K562 (cell line): ENCODE results near the gene MTA2. TPM values are rescaled to one million over a fixed set of nuclear protein-coding genes. Genes with fewer than 3 reads are reported as not detected.

ENCODE experiments used
- ATF1 ChIP-seq, 2 experiments: fragments of 450-650 bp in 1 of 2; IDR thresholded peaks; 2 replicates each; pipeline ENCODE4 v1.6.1; 2016; ENCODE audit warnings: missing compliant biosample characterization in 1 of 2, missing genetic modification characterization in 1 of 2
- CEBPB ChIP-seq: fragments of 450-650 bp; IDR thresholded peaks from 2 replicates; pipeline ENCODE4 v1.6.1; 2016; ENCODE audit warnings: missing genetic modification characterization, missing compliant biosample characterization
- CREB5 ChIP-seq: fragments of 250-450 bp; sonication (Bioruptor Pico); IDR thresholded peaks from 2 replicates; pipeline ENCODE4 v1.5.0; 2020; ENCODE audit warnings: mild to moderate bottlenecking
- DIDO1 ChIP-seq: fragments of 450-650 bp; IDR thresholded peaks from 2 replicates; pipeline ENCODE4 v1.6.1; 2016; ENCODE audit warnings: low read depth, missing biosample characterization, missing genetic modification characterization
- DMBX1 ChIP-seq: fragments of 250-450 bp; sonication (Bioruptor Pico); IDR thresholded peaks from 2 replicates; pipeline ENCODE4 v1.8.0; 2022; ENCODE audit warnings: inconsistent platforms, mild to moderate bottlenecking, moderate library complexity, borderline replicate concordance
- E2F4 ChIP-seq: sonication (generic); formaldehyde crosslinking; IDR thresholded peaks from 2 replicates; pipeline ENCODE4 v1.8.0; 2022; ENCODE audit warnings: mild to moderate bottlenecking, low read depth, missing genetic modification reagents
- E2F5 ChIP-seq: sonication (generic); formaldehyde crosslinking; IDR thresholded peaks from 2 replicates; pipeline ENCODE4 v1.8.0; 2022; ENCODE audit warnings: mild to moderate bottlenecking, missing genetic modification reagents
- ELF2 ChIP-seq: fragments of 250-450 bp; sonication (Bioruptor Pico); IDR thresholded peaks from 2 replicates; pipeline ENCODE4 v1.5.0; 2021; ENCODE audit warnings: mild to moderate bottlenecking
- EZH2 ChIP-seq: IDR thresholded peaks from 2 replicates; pipeline ENCODE4 v1.6.1; 2012; ENCODE audit warnings: low read depth, mild to moderate bottlenecking, inconsistent platforms, low read length, borderline replicate concordance
- GMEB1 ChIP-seq: fragments of 250-450 bp; sonication (Bioruptor Pico); IDR thresholded peaks from 2 replicates; pipeline ENCODE4 v1.4.0; 2020; ENCODE audit warnings: mild to moderate bottlenecking
- GTF2A2 ChIP-seq: IDR thresholded peaks from 2 replicates; pipeline ENCODE4 v1.6.1; 2016; ENCODE audit warnings: mild to moderate bottlenecking, missing genetic modification characterization, missing compliant biosample characterization
- HOMEZ ChIP-seq: fragments of 250-450 bp; sonication (Bioruptor Pico); IDR thresholded peaks from 2 replicates; pipeline ENCODE4 v1.4.0; 2020; ENCODE audit warnings: mild to moderate bottlenecking, moderate library complexity
- MTA3 ChIP-seq: fragments of 450-650 bp; formaldehyde crosslinking; IDR thresholded peaks from 2 replicates; pipeline ENCODE4 v1.6.1; 2017; ENCODE audit warnings: mild to moderate bottlenecking, borderline replicate concordance
- NR2C1 ChIP-seq, 2 experiments: fragments of 450-650 bp; IDR thresholded peaks; 2 replicates each; pipeline ENCODE4 v1.6.1; 2017; ENCODE audit warnings: mild to moderate bottlenecking in 2 of 2, antibody characterized with exemption in 1 of 2, inconsistent platforms in 1 of 2, missing compliant biosample characterization in 1 of 2, missing genetic modification characterization in 1 of 2
- PHF21A ChIP-seq: fragments of 450-650 bp; IDR thresholded peaks from 2 replicates; pipeline ENCODE4 v1.6.1; 2017; ENCODE audit warnings: low read depth, borderline replicate concordance
- RBFOX2 ChIP-seq: fragments of 200-400 bp; formaldehyde crosslinking; IDR thresholded peaks from 2 replicates; pipeline ENCODE4 v1.6.1; 2017; ENCODE audit warnings: low read depth, mild to moderate bottlenecking, low read length, moderate library complexity
- RBM39 ChIP-seq: fragments of 200-400 bp; formaldehyde crosslinking; optimal IDR thresholded peaks from 2 replicates; pipeline ENCODE3; 2018; ENCODE audit warnings: low read depth, low read length
- TAF7 ChIP-seq: fragments of 450-650 bp; IDR thresholded peaks from 2 replicates; pipeline ENCODE4 v1.6.1; 2016; ENCODE audit warnings: missing genetic modification characterization, missing compliant biosample characterization
- TAF9B ChIP-seq: fragments of 450-650 bp; IDR thresholded peaks from 2 replicates; pipeline ENCODE4 v1.6.1; 2018; ENCODE audit warnings: mild to moderate bottlenecking; ENCODE audit not compliant: partially characterized antibody
- ZBTB7A ChIP-seq: IDR thresholded peaks from 2 replicates; pipeline ENCODE4 v1.6.1; 2011; ENCODE audit warnings: low read depth, mild to moderate bottlenecking, low read length, moderate library complexity, borderline replicate concordance; ENCODE audit not compliant: control insufficient read depth
- ZNF134 ChIP-seq: fragments of 250-450 bp; sonication (Bioruptor Pico); conservative IDR thresholded peaks from 2 replicates; pipeline ENCODE4 v1.4.0; 2020
- ZNF408 ChIP-seq: fragments of 250-450 bp; sonication (Bioruptor Pico); IDR thresholded peaks from 2 replicates; pipeline ENCODE4 v1.4.0; 2020; ENCODE audit warnings: low read depth, mild to moderate bottlenecking, moderate library complexity
- polyA plus RNA-seq, 8 experiments: library from polyadenylated mRNA; depleted of rRNA in 4 of 8; stranded (reverse) in 5 of 8; unstranded in 3 of 8; fragments of >200 nt; fragmentation: Nextera tagmentation in 2 of 8; fragmentation: Illumina TruSeq in 1 of 8; extraction: Ambion mirVana in 2 of 8; extraction: Trizol in 1 of 8; gene quantifications; 2 replicates each; pipeline versions ENCODE4 v1.2.1 to v1.2.3, GENCODE V29; 2011 to 2014; ENCODE audit warnings: inconsistent platforms in 1 of 8, missing spikeins in 1 of 8
- total RNA-seq, 7 experiments: library from RNA; depleted of rRNA in 6 of 7; stranded (reverse); fragments of >200 nt in 6 of 7; fragmentation: Illumina TruSeq in 2 of 7; extraction: Trizol in 2 of 7; gene quantifications; 2 replicates each; pipeline versions ENCODE4 v1.2.1 to v1.2.3, GENCODE V29; 2011 to 2021; ENCODE audit warnings: low replicate concordance in 1 of 7

The MTA2 gene
- total and polyA plus RNA-seq, 9 of the 15 experiments (the other 6 are each of a cell fraction or from before 2014, with no cell fraction given) = 6.2 to 220 (median 172) TPM

GRCh38 chr11:62560566-62561103 lies 41.0 kb downstream of the MTA2 start (continued):
- no peak for TF ChIP-seq CREB5 (CRISPR knock-in tag)
- no peak for TF ChIP-seq TAF7
- no peak for TF ChIP-seq ELF2 (CRISPR knock-in tag)
- TF ChIP-seq ZBTB7A = no peak
- TF ChIP-seq NR2C1 (IDR thresholded peaks at IDR 0.05) = no peak
- no peak for TF ChIP-seq NR2C1 (tag; IDR thresholded peaks at IDR 0.05)
- no peak for TF ChIP-seq HOMEZ
- TF ChIP-seq GTF2A2 (tag) = no peak
- TF ChIP-seq E2F5 (CRISPR knock-in tag) = no peak
- TF ChIP-seq ATF1 (CRISPR knock-in tag; IDR thresholded peaks at IDR 0.05) = no peak
- TF ChIP-seq ATF1 (tag; IDR thresholded peaks at IDR 0.05) = no peak
- no peak for TF ChIP-seq ZNF408
- no peak for TF ChIP-seq GMEB1 (CRISPR knock-in tag)
- TF ChIP-seq RBFOX2 = no peak
- no peak for TF ChIP-seq TAF9B
- no peak for TF ChIP-seq EZH2
- TF ChIP-seq DIDO1 = no peak
- no peak for TF ChIP-seq PHF21A
- TF ChIP-seq DMBX1 (CRISPR knock-in tag) = no peak
- no peak for TF ChIP-seq RBM39
- TF ChIP-seq MTA3 = peak; percentile 35; the same call in 1 of the 2 replicates
- TF ChIP-seq CEBPB = no peak; the same call in 1 of the 2 replicates
- no peak for TF ChIP-seq ZNF134 (CRISPR knock-in tag)
- no peak for TF ChIP-seq E2F4 (CRISPR knock-in tag)
